Fibroblast of villous mesenchyme (primary cell): ENCODE results near the gene LAMB4. TPM values are rescaled to one million over a fixed set of nuclear protein-coding genes. Genes with fewer than 3 reads are reported as not detected.

Source experiments
- DNase-seq: peaks from one replicate; pipeline ENCODE4 v3.0.0-alpha.2; 2010; ENCODE audit warnings: low read depth
- H3K4me3 ChIP-seq: 2 replicates; pipeline ENCODE4 v1.5.1; 2011; ENCODE audit warnings: low read depth, mild to moderate bottlenecking, low read length
- CTCF ChIP-seq: IDR thresholded peaks from 2 replicates; pipeline ENCODE4 v1.5.1; 2012; ENCODE audit warnings: low read depth, mild to moderate bottlenecking, low read length; ENCODE audit not compliant: insufficient read depth
- total RNA-seq: library from RNA; depleted of rRNA; stranded (reverse); fragments of >200 nt; gene quantifications from 2 replicates; pipeline ENCODE4 v1.2.3, GENCODE V29; 2012

The LAMB4 gene
- total RNA-seq, 1 donor: under 0.01 TPM

- TF ChIP-seq CTCF: no peak
- DNase-seq: no peak
- H3K4me3 ChIP-seq: no peak overlapping the region
Observed at GRCh38 chr7:108152198-108152597, 22.0 kb upstream of the LAMB4 start.

GRCh38 chr7:108149908-108150307 is 19.7 kb upstream of the LAMB4 start:
- DNase-seq: no peak
- H3K4me3 ChIP-seq: no peak overlapping the region
- TF ChIP-seq CTCF: no peak

- no peak for DNase-seq
- H3K4me3 ChIP-seq: no peak overlapping the region
- no peak for TF ChIP-seq CTCF
Observed at GRCh38 chr7:108149119-108149518, 19.0 kb upstream of the LAMB4 start.

- TF ChIP-seq CTCF: no peak
- no peak overlapping the region for H3K4me3 ChIP-seq
- no peak for DNase-seq
Observed at GRCh38 chr7:108147031-108147563, 16.9 kb upstream of the LAMB4 start.

- DNase-seq: peak; percentile 89
- H3K4me3 ChIP-seq: peak overlapping the region; percentile 29
- peak; percentile 97 for TF ChIP-seq CTCF
Observed at GRCh38 chr7:108146070-108146842, 16.1 kb upstream of the LAMB4 start.

- no peak for DNase-seq
- no peak overlapping the region for H3K4me3 ChIP-seq
- TF ChIP-seq CTCF: no peak
Observed at GRCh38 chr7:108145401-108145800, 15.2 kb upstream of the LAMB4 start.
